Glutamatergic neuron (in vitro differentiated cells): Measurements from ENCODE around the gene NUDT14. TPM values are rescaled to one million over a fixed set of nuclear protein-coding genes. Genes with fewer than 3 reads are reported as not detected.
A peak's percentile ranks its signal among the peaks of the same experiment; 100 is the strongest.

Source experiments
- DNase-seq: peaks from one replicate; pipeline ENCODE4 v3.0.0; 2022
- H3K27ac Mint-ChIP-seq: one replicate; pipeline ENCODE4 v1.8.0; 2020; ENCODE audit warnings: mild to moderate bottlenecking, mixed read lengths, inconsistent platforms; ENCODE audit not compliant: unreplicated experiment
- H3K27me3 Mint-ChIP-seq: one replicate; pipeline ENCODE4 v1.8.0; 2020; ENCODE audit warnings: mild to moderate bottlenecking, moderate library complexity, mixed read lengths, inconsistent platforms; ENCODE audit not compliant: unreplicated experiment
- H3K36me3 Mint-ChIP-seq: one replicate; pipeline ENCODE4 v1.8.0; 2020; ENCODE audit warnings: mild to moderate bottlenecking, mixed read lengths, inconsistent platforms; ENCODE audit not compliant: unreplicated experiment
- H3K4me1 Mint-ChIP-seq: one replicate; pipeline ENCODE4 v1.8.0; 2020; ENCODE audit warnings: mild to moderate bottlenecking, low read depth, mixed read lengths, inconsistent platforms; ENCODE audit not compliant: unreplicated experiment
- H3K4me3 Mint-ChIP-seq: one replicate; pipeline ENCODE4 v1.8.0; 2020; ENCODE audit warnings: mild to moderate bottlenecking, mixed read lengths, inconsistent platforms; ENCODE audit not compliant: unreplicated experiment
- H3K9me3 Mint-ChIP-seq: one replicate; pipeline ENCODE4 v1.8.0; 2020; ENCODE audit warnings: mild to moderate bottlenecking, moderate library complexity, mixed read lengths, inconsistent platforms; ENCODE audit not compliant: unreplicated experiment
- total RNA-seq: library from RNA; stranded (reverse); fragmentation: NEBNext Ultra II Directional; extraction: Animal tissue kit (Norgen Biotek cat#: 25700); gene quantifications from one replicate; pipeline ENCODE4 v1.2.1, GENCODE V29; 2021; ENCODE audit not compliant: unreplicated experiment
- TF ChIP-seq, protein P1 (sequence below): fragments of 200-600 bp; sonication (generic); IDR thresholded peaks from one replicate; pipeline ENCODE4 v1.5.0; 2021; ENCODE audit not compliant: partially characterized antibody, unreplicated experiment

Gene NUDT14
- total RNA-seq, 1 donor from 2014 or later, result 114 TPM

DNA sequence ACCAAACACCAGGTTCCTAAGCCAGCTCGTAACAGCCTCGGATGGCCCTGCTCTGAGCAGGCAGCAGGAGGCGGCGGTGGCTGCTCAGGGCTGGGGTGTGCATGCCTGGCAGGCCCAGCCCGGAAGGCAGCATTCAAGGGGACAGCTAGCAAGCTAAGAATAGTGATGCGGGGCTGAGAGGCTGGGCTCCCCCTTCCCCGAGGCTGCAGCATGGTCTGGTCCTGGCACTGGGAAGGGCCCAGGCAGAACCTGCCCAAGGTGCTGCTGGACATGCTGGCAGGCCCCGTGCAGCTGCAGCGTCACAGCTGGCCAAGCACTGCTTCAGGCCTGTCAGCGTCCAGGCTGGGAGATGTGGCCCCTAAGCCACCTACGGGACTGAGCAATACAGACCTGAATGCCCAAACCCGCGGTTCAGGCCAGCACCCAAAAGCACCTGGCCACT is 26.4 kb upstream of the NUDT14 start:
- no peaks in the 10 kb centered on the region for H3K36me3 Mint-ChIP-seq
- TF ChIP-seq, protein P1, sequence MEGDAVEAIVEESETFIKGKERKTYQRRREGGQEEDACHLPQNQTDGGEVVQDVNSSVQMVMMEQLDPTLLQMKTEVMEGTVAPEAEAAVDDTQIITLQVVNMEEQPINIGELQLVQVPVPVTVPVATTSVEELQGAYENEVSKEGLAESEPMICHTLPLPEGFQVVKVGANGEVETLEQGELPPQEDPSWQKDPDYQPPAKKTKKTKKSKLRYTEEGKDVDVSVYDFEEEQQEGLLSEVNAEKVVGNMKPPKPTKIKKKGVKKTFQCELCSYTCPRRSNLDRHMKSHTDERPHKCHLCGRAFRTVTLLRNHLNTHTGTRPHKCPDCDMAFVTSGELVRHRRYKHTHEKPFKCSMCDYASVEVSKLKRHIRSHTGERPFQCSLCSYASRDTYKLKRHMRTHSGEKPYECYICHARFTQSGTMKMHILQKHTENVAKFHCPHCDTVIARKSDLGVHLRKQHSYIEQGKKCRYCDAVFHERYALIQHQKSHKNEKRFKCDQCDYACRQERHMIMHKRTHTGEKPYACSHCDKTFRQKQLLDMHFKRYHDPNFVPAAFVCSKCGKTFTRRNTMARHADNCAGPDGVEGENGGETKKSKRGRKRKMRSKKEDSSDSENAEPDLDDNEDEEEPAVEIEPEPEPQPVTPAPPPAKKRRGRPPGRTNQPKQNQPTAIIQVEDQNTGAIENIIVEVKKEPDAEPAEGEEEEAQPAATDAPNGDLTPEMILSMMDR, result no peak
- H3K27ac Mint-ChIP-seq, result no peak overlapping the region
- peaks cover 6% of the 10 kb centered on the region for H3K9me3 Mint-ChIP-seq
- no peak overlapping the region for H3K4me3 Mint-ChIP-seq
- H3K4me1 Mint-ChIP-seq, result peaks cover 5% of the 10 kb centered on the region
- H3K27me3 Mint-ChIP-seq, result peaks cover 10% of the 10 kb centered on the region
- DNase-seq, result peak; percentile 42

DNA sequence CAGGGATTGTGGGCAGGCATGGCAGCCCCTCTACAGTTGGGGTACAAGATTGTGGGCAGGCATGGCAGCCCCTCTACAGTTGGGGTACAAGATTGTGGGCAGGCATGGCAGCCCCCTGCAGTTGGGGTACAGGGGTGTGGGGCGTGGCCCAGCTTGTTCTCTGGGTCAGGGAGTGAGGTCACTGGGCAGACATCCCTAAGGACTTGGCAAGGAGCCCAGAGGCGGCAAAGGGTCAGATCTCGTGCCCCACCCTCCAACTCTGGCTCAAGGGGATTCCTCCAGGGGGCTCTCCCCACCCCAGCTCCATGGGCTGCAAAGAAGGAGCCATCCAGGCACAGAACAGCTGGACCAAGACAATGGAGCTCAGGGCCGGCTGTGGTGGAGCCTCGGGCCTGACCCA is 25.8 kb upstream of the NUDT14 start:
- DNase-seq, result peak; percentile 9
- Mint-ChIP-seq H3K27ac (no peak overlapping the region), H3K9me3 (peaks cover 4% of the 10 kb centered on the region), H3K36me3 (no peaks in the 10 kb centered on the region), H3K4me1 (no peaks in the 10 kb centered on the region), H3K4me3 (no peak overlapping the region), H3K27me3 (peaks cover 12% of the 10 kb centered on the region)
- TF ChIP-seq, protein P1, result no peak

DNA sequence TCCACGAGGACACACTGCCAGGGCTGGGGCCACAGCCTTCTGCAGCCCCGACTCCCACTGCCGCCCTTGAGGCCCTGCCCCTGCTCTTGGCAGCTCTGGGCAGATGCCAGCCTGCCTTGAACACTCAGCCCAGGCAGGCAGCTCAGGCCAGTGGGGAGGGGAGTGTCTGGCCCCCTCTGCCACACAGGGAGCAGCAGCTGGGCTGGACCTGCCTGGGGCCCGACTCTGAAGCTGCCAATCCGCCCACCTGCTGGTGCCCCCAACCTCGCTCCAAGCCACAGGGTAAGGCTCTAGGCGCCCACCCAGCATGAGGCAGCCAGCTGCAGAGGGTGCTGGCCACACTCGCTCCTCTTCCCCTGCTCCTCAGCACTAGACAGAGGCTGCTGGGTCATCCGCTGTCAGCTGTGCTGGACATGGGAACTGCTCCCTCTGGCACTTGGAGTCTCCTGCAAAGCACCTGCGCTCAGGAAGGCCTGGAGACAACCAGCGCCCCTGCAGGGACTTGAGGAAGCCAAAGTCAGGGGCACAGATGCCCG is 24.6 kb upstream of the NUDT14 start:
- H3K4me1 Mint-ChIP-seq, result no peaks in the 10 kb centered on the region
- DNase-seq, result peak; percentile 31
- H3K9me3 Mint-ChIP-seq, result peaks cover 5% of the 10 kb centered on the region
- H3K27ac Mint-ChIP-seq, result no peak overlapping the region
- TF ChIP-seq, protein P1, result no peak
- no peak overlapping the region for H3K4me3 Mint-ChIP-seq
- H3K27me3 Mint-ChIP-seq, result peaks cover 14% of the 10 kb centered on the region
- no peaks in the 10 kb centered on the region for H3K36me3 Mint-ChIP-seq

DNA sequence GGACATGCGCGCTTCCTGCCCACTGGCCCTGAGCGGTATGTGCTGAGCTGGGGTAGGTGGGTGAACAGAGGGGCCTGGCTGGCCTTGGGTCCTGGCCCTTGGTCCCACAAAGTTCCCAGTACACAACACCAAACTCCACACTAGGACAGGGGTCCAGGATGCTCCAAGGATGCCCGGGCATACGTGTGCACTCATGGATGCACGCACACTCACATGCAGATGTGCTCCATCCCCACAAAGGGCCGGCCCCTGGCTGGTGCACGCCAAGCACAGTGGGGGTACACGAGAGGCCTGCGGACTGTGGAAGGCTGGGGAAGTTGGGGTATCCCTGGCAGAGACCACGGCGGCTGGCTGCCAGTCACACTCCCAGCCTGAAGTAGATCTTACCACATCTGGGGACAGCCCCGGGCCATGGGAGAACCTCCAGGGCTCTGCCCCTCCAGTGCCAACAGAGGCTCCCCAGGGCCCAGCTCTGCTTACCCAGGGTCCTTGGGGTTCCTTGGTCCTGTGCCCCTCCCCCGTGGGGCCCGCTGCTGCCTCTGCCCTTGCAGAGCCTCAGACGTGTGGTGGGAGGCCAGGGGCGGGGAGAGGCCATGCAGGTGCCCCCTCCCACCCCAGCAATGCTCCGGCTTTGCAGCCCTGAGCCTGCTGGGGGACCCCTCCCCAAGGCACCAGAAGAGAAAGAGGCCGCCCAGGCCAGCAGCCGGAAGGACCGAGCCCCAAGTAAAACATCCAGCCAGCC is 24.0 kb upstream of the NUDT14 start:
- H3K9me3 Mint-ChIP-seq, result peaks cover 5% of the 10 kb centered on the region
- H3K4me1 Mint-ChIP-seq, result no peaks in the 10 kb centered on the region
- H3K27me3 Mint-ChIP-seq, result peaks cover 20% of the 10 kb centered on the region
- no peak overlapping the region for H3K27ac Mint-ChIP-seq
- TF ChIP-seq, protein P1, result no peak
- peak; percentile 20 for DNase-seq
- no peak overlapping the region for H3K4me3 Mint-ChIP-seq
- H3K36me3 Mint-ChIP-seq, result no peaks in the 10 kb centered on the region
